WTC11 (cell line): ENCODE results near the gene TTC38.

Experiments
- ATF1 ChIP-seq: sonication (generic); formaldehyde crosslinking; IDR thresholded peaks from 2 replicates; pipeline ENCODE4 v1.8.1; 2023; ENCODE audit warnings: mild to moderate bottlenecking, moderate library complexity, missing genetic modification reagents
- ATF2 ChIP-seq: sonication (generic); formaldehyde crosslinking; IDR thresholded peaks from 2 replicates; pipeline ENCODE4 v1.8.1; 2022; ENCODE audit warnings: low read depth, missing genetic modification reagents, borderline replicate concordance
- ESRRA ChIP-seq: sonication (generic); formaldehyde crosslinking; IDR thresholded peaks from 2 replicates; pipeline ENCODE4 v1.8.1; 2022; ENCODE audit warnings: mild to moderate bottlenecking, missing genetic modification reagents, borderline replicate concordance
- KAT7 ChIP-seq: sonication (generic); formaldehyde crosslinking; IDR thresholded peaks from 2 replicates; pipeline ENCODE4 v1.8.1; 2023; ENCODE audit warnings: missing genetic modification reagents, mild to moderate bottlenecking, borderline replicate concordance
- MAX ChIP-seq: sonication (generic); formaldehyde crosslinking; IDR thresholded peaks from 2 replicates; pipeline ENCODE4 v1.8.0; 2022; ENCODE audit warnings: mild to moderate bottlenecking, missing genetic modification reagents
- TF ChIP-seq, protein P1 (sequence below): fragments of 200-600 bp; IDR thresholded peaks from 2 replicates; pipeline ENCODE4 v1.8.0; 2022; ENCODE audit warnings: antibody characterized with exemption

DNA sequence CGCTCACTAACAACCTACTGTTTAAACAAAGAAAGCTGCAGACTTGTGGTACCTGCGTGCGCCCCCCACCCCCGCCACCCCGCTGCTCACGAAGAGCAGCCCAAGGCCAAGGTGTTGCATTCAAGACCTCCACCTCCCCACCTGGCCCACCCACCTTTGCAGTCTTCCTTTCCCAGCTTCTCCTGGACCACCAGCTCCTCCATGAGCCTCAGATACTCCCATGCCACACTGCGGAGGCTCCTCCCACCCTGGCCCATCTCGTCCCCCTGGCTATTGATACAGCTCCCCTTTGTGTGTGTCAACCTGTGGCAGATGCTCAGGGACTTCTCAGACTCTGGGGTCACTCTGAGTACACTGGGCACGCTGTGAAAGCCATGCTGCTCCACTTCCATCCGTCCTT, 21.6 kb upstream of the TTC38 start:
- TF ChIP-seq, protein P1, sequence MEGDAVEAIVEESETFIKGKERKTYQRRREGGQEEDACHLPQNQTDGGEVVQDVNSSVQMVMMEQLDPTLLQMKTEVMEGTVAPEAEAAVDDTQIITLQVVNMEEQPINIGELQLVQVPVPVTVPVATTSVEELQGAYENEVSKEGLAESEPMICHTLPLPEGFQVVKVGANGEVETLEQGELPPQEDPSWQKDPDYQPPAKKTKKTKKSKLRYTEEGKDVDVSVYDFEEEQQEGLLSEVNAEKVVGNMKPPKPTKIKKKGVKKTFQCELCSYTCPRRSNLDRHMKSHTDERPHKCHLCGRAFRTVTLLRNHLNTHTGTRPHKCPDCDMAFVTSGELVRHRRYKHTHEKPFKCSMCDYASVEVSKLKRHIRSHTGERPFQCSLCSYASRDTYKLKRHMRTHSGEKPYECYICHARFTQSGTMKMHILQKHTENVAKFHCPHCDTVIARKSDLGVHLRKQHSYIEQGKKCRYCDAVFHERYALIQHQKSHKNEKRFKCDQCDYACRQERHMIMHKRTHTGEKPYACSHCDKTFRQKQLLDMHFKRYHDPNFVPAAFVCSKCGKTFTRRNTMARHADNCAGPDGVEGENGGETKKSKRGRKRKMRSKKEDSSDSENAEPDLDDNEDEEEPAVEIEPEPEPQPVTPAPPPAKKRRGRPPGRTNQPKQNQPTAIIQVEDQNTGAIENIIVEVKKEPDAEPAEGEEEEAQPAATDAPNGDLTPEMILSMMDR = no peak
- TF ChIP-seq ESRRA (CRISPR knock-in tag) = no peak
- TF ChIP-seq ATF1 (CRISPR knock-in tag) = no peak
- no peak for TF ChIP-seq MAX (CRISPR knock-in tag)
- no peak for TF ChIP-seq KAT7 (CRISPR knock-in tag)
- no peak for TF ChIP-seq ATF2 (CRISPR knock-in tag)
